ENCODE data around the gene PCDHGB7.
"Not testable (repeated sequence)": the region's sequence is repeated elsewhere in the genome, so short reads cannot be mapped to it uniquely, and the experiment has no call there.

PCDHGB7 gene

DNA sequence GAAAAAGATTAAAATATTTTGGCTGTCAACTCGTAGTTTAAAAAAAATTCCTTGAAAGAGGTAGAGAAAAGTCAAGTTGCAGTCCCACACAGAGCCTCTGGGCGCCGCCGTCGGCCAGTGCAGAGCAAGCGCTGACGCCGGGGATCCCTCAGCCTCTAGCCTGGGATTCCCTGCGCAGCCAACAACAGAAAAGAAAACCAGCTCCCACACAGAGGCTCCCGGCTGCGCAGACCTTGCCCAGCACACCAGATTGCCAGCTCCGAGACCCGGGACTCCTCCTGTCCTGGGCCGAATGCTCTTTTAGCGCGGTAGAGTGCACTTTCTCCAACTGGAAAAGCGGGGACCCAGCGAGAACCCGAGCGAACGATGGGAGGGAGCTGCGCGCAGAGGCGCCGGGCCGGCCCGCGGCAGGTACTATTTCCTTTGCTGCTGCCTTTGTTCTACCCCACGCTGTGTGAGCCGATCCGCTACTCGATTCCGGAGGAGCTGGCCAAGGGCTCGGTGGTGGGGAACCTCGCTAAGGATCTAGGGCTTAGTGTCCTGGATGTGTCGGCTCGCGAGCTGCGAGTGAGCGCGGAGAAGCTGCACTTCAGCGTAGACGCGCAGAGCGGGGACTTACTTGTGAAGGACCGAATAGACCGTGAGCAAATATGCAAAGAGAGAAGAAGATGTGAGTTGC is at the start of gene PCDHGB7:
Gene PCDHGB7 (plus strand): TSS at position 184 of the 679 bp plus-strand sequence. CDS start 183 bp downstream, at position 367.
- DNase-seq (ENCODE audit: low read depth in 3 of 3) = not testable (repeated sequence)

DNA sequence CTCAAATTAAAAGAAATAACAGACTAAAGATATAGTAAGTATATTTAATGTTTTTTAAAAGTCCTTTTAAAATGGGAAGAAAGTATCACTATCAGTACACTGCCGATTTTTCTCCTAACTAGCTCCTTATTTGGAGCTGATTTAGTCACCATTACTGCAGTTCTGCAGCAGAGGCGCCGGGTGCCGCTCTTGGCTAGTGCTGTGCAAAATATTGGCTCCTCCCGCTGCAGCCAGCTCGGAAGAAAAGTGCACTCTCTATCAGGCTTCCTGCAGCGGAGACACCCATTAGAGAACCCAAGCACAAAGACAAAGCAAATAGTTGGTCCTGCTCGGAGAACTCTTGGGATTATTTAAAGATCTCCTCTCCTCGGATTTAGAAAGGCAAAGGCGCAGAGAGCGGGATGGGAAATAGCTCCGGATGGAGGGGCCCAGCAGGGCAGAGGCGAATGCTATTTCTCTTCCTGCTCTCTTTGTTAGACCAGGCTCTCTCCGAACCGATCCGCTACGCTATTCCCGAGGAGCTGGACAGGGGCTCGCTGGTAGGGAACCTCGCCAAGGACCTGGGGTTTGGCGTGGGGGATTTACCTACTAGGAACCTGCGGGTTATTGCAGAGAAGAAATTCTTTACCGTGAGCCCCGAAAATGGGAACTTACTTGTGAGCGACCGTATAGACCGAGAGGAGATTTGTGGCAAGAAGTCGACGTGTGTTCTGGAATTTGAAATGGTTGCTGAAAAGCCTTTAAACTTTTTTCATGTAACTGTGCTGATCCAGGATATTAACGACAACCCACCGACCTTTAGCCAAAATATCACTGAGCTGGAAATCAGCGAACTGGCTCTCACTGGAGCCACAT is 47.3 kb upstream of the PCDHGB7 start, which contains the start of gene PCDHGB3:
Gene PCDHGB3 (plus strand): TSS at position 249 of the 855 bp plus-strand sequence. CDS start 153 bp downstream, at position 402.
- DNase-seq (ENCODE audit: low read depth in 3 of 3) = no peak

DNA sequence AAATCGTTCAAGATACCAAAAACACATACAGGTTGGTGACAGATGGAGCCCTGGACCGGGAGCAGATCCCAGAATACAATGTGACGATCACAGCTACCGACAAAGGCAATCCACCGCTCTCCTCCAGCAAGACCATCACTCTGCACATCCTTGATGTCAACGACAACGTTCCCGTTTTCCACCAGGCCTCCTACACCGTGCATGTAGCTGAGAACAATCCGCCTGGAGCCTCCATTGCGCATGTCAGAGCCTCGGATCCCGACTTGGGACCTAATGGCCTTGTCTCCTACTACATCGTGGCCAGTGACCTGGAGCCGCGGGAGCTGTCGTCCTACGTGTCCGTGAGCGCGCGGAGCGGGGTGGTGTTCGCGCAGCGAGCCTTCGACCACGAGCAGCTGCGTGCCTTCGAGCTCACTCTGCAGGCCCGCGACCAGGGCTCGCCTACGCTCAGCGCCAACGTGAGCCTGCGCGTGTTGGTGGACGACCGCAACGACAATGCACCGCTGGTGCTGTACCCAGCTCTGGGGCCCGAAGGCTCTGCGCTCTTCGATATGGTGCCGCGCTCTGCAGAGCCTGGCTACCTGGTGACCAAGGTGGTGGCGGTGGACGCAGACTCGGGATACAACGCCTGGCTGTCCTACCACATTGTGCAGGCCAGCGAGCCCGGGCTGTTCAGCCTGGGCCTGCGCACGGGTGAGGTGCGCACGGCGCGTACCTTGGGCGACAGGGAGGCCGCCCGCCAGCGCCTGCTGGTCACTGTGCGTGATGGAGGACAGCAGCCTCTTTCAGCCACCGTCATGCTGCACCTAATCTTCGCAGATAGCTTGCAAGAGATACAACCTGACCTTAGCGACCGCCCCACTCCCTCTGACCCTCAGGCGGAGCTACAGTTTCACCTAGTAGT is 45.7 kb upstream of the PCDHGB7 start:
- no peak for DNase-seq (ENCODE audit: low read depth in 3 of 3)

DNA sequence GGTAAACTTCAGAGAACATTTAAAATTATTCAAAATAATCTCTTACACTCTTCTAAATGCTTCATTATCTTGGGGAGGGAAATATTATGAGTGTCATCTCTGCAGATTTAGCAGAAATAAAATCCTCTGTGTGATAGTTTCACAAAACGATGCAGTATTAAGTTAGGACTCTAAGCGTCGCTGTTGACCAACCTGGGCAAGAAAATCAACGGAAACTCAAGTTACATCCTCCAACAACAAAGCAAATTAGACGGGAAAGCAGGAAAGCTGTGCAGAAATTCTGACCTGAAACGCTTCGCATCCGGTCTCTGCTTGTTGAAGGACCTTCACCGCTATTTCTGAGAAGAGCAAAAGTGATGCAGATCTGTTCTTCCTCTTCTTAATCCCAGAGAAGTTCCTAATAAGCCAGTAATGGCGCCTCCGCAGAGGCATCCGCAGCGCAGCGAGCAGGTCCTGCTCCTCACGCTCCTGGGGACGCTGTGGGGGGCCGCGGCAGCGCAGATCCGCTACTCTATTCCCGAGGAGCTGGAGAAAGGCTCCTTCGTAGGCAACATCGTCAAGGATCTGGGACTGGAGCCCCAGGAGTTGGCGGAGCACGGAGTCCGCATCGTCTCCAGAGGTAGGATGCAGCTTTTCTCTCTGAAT is 43.7 kb upstream of the PCDHGB7 start, which contains the start of gene PCDHGA6:
Gene PCDHGA6 (plus strand): TSS at position 219 of the 645 bp plus-strand sequence. CDS start 193 bp downstream, at position 412.
- no peak for DNase-seq (ENCODE audit: low read depth in 3 of 3)

DNA sequence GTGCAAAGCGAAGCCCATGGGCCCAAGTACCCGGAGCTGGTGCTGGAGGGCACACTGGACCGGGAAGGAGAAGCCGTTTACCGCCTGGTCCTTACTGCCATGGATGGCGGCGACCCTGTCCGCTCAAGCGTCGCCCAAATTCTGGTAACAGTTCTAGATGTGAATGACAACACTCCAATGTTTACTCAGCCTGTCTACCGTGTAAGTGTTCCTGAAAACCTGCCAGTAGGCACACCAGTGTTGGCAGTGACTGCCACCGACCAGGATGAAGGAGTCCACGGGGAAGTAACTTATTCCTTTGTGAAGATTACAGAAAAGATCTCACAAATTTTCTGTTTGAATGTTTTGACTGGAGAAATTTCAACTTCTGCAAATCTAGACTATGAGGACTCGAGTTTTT is 42.9 kb upstream of the PCDHGB7 start:
- no peak for DNase-seq (ENCODE audit: low read depth in 3 of 3)

DNA sequence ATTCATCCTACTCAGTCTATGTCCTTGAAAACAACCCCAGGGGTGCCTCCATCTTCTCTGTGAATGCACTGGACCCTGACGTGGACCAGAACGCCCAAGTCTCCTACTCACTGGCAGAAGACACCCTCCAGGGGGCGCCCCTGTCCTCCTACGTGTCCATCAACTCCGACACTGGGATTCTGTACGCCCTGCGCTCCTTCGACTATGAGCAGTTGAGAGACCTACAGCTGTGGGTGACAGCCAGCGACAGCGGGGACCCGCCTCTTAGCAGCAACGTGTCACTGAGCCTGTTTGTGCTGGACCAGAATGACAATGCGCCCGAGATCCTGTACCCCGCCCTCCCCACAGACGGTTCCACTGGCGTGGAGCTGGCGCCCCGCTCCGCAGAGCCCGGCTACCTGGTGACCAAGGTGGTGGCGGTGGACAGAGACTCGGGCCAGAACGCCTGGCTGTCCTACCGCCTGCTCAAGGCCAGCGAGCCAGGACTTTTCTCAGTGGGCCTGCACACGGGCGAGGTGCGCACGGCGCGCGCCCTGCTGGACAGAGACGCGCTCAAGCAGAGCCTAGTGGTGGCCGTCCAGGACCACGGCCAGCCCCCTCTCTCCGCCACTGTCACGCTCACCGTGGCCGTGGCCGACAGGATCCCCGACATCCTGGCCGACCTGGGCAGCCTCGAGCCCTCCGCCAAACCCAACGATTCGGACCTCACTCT is 41.9 kb upstream of the PCDHGB7 start:
- not testable (repeated sequence) for DNase-seq (ENCODE audit: low read depth in 3 of 3)

DNA sequence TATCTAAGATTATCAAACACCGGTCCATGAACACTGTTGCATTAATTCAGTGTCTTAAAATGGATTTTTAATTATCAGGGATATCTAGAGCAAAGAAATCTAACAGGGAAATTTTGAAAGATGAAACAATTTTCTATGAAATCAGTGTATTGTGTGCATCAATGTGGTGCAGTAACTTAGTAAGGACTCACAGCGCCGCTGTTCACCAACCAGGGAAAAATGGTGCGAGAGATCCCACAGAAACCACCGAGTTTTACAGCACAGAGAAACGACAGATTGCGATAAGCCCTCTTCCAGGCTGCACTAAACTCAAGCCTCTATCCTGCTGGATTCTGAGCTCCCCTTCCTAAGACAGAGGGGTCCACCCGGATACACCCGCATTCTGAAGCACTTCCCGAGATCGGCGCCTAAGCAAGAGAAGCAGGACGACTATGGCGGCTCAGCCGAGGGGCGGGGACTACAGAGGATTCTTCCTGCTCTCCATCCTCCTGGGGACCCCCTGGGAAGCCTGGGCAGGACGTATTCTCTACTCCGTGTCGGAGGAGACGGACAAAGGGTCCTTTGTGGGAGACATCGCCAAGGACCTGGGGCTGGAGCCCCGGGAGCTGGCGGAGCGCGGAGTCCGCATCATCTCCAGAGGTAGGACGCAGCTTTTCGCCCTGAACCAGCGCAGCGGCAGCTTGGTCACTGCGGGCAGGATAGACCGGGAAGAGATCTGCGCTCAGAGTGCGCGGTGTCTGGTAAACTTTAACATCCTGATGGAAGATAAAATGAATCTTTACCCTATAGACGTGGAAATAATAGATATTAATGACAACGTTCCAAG is 34.8 kb upstream of the PCDHGB7 start, which contains the start of gene PCDHGA7:
Gene PCDHGA7 (plus strand): TSS at position 274 of the 826 bp plus-strand sequence. CDS start 158 bp downstream, at position 432.
- no peak for DNase-seq (ENCODE audit: low read depth in 3 of 3)

DNA sequence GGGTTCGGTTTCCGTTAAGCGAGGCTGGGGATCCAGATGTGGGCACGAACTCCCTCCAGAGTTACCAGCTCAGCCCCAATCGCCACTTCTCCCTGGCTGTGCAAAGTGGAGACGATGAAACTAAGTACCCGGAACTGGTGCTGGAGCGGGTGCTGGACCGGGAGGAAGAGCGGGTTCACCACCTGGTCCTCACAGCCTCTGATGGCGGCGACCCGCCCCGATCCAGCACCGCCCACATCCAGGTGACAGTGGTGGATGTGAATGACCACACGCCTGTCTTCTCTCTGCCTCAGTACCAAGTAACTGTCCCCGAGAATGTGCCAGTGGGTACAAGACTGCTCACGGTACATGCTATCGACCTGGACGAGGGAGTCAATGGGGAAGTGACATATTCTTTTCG is 34.1 kb upstream of the PCDHGB7 start:
- no peak for DNase-seq (ENCODE audit: low read depth in 3 of 3)

DNA sequence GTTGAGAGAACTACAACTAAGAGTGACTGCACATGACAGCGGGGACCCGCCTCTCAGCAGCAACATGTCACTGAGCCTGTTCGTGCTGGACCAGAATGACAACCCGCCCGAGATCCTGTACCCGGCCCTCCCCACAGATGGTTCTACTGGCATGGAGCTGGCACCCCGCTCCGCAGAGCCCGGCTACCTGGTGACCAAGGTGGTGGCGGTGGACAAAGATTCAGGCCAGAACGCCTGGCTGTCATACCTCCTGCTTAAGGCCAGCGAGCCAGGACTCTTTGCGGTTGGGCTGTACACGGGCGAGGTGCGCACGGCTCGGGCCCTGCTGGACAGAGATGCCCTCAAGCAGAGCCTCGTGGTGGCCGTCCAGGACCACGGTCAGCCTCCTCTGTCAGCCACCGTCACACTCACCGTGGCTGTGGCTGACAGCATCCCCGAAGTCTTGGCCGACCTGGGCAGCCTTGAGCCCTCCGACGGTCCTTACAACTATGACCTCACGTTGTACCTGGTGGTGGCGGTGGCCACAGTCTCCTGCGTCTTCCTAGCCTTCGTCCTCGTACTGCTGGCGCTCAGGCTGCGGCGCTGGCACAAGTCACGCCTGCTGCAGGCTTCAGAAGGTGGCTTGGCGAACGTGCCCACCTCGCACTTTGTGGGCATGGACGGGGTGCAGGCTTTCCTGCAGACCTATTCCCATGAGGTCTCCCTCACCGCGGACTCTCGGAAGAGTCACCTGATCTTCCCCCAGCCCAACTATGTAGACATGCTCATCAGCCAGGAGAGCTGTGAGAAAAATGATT is 32.8 kb upstream of the PCDHGB7 start:
- no peak for DNase-seq (ENCODE audit: low read depth in 3 of 3)

DNA sequence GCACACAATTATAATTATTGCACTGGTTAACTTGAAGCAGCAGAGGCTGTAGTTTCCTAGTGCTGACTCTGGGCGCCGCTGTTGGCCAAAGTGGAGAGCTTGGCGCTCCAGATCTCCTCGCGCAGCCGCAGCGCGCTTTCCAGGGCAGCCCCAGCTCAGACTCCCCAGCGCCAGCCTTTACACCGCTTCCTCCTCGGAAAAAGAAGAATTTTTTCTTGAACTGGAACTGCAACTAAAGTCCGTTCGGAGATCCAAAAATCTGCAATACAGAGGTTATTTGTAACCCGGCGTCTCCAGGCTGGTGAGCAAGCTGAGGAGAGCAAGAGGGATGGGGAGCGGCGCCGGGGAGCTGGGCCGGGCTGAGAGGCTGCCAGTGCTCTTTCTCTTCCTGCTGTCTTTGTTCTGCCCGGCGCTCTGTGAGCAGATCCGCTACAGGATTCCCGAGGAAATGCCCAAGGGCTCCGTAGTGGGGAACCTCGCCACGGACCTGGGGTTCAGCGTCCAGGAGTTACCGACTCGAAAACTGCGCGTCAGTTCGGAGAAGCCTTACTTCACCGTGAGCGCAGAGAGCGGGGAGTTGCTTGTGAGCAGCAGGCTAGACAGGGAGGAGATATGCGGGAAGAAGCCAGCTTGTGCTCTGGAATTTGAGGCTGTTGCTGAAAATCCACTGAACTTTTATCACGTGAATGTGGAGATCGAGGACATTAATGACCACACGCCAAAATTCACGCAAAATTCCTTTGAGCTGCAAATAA is 29.7 kb upstream of the PCDHGB7 start, which contains the start of gene PCDHGB4:
Gene PCDHGB4 (plus strand): TSS at position 142 of the 755 bp plus-strand sequence. CDS start 187 bp downstream, at position 329.
- DNase-seq (ENCODE audit: low read depth in 3 of 3) = not testable (repeated sequence)

DNA sequence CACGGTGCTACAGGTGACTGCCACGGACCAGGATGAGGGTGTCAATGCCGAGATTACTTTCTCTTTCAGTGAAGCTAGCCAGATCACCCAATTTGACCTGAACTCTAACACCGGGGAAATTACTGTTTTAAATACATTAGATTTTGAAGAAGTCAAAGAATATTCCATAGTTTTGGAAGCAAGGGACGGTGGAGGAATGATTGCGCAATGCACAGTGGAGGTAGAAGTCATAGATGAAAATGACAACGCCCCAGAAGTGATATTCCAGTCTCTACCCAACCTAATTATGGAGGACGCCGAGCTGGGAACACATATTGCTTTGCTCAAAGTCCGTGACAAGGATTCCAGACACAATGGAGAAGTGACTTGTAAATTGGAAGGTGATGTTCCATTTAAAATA is 28.8 kb upstream of the PCDHGB7 start:
- no peak for DNase-seq (ENCODE audit: low read depth in 3 of 3)

DNA sequence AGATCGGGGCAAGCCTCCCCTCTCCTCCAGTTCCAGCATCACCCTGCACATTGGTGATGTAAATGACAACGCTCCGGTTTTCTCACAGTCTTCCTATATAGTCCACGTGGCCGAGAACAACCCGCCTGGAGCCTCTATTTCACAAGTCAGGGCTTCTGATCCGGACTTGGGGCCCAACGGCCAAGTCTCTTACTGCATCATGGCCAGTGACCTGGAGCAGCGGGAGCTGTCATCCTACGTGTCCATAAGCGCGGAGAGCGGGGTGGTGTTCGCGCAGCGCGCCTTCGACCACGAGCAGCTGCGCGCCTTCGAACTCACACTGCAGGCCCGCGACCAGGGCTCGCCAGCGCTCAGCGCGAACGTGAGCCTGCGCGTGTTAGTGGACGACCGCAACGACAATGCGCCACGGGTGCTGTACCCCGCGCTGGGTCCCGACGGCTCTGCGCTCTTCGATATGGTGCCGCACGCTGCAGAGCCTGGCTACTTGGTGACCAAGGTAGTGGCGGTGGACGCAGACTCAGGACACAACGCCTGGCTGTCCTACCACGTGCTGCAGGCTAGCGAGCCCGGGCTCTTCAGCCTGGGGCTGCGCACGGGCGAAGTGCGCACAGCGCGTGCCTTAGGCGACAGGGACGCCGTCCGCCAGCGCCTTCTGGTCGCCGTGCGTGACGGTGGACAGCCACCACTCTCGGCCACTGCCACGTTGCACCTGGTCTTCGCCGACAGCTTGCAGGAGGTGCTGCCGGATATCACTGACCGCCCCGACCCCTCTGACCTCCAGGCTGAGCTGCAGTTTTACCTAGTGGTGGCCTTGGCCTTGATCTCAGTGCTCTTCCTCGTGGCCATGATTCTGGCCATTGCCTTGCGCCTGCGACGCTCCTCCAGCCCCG is 28.1 kb upstream of the PCDHGB7 start:
- DNase-seq (ENCODE audit: low read depth in 3 of 3) = no peak

DNA sequence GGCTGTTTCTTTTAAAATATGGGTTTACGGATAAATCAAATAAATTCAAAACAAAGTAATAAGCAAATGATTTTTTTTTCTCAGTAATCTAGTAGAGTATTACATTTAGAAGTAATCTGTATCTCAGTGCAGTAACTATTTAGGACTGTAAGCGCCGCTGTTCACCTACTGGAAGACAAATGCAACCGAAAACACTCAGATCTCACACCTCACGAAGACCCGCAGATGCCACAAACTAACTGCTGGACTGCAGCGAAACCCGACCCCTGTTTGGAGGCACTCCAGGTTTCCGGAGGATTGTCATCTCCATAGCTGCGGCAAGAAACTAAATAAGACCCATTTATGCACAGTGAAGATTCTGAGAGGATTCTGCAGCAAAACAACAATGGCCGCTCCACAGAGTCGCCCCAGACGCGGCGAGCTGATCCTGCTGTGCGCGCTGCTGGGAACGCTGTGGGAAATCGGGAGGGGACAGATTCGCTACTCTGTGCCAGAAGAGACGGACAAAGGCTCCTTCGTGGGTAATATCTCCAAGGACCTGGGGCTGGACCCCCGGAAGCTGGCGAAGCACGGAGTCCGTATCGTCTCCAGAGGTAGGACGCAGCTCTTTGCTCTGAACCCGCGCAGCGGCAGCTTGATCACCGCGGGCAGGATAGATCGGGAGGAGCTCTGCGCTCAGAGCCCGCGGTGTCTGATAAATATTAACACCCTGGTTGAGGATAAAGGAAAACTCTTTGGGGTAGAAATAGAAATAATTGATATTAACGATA is 24.9 kb upstream of the PCDHGB7 start, which contains the start of gene PCDHGA8:
Gene PCDHGA8 (plus strand): TSS at position 205 of the 770 bp plus-strand sequence. CDS start 181 bp downstream, at position 386.
- DNase-seq (ENCODE audit: low read depth in 3 of 3) = no peak

DNA sequence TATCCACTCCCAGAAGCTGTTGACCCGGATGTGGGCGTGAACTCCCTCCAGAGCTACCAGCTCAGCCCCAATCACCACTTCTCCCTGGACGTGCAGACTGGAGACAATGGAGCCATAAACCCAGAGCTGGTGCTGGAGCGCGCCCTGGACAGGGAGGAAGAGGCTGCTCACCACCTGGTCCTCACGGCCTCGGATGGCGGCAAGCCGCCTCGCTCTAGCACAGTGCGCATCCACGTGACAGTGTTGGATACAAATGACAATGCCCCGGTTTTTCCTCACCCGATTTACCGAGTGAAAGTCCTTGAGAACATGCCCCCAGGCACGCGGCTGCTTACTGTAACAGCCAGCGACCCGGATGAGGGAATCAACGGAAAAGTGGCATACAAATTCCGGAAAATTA is 24.2 kb upstream of the PCDHGB7 start:
- no peak for DNase-seq (ENCODE audit: low read depth in 3 of 3)

DNA sequence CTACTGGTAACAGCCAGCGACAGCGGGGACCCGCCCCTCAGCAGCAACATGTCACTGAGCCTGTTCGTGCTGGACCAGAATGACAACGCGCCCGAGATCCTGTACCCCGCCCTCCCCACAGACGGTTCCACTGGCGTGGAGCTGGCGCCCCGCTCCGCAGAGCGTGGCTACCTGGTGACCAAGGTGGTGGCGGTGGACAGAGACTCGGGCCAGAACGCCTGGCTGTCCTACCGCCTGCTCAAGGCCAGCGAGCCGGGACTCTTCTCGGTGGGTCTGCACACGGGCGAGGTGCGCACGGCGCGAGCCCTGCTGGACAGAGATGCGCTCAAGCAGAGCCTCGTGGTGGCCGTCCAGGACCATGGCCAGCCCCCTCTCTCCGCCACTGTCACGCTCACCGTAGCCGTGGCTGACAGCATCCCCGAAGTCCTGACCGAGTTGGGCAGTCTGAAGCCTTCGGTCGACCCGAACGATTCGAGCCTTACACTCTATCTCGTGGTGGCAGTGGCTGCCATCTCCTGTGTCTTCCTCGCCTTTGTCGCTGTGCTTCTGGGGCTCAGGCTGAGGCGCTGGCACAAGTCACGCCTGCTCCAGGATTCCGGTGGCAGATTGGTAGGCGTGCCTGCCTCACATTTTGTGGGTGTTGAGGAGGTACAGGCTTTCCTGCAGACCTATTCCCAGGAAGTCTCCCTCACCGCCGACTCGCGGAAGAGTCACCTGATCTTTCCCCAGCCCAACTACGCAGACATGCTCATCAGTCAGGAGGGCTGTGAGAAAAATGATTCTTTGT is 22.9 kb upstream of the PCDHGB7 start:
- DNase-seq (ENCODE audit: low read depth in 3 of 3) = not testable (repeated sequence)
